Uterus (tissue), 4 donors: ENCODE data around the gene NAPSA. TPM values are rescaled to one million over a fixed set of nuclear protein-coding genes. Genes with fewer than 3 reads are reported as not detected.

Experiments
- DNase-seq, 2 donors: peaks; one replicate each; pipeline ENCODE4 v3.0.0-alpha.2; 2019 to 2020
- H3K27ac ChIP-seq, 2 donors: fragments of 200-600 bp; sonication (generic); 1 replicate in 1 of 2; 2 replicates in 1 of 2; pipeline ENCODE4 v1.5.1; 2016 to 2018
- H3K27me3 ChIP-seq, 2 donors: fragments of 200-600 bp; sonication (generic); one replicate each; pipeline ENCODE4 v1.5.1; 2018 to 2019; ENCODE audit warnings: control low read depth in 1 of 2
- H3K36me3 ChIP-seq, 2 donors: fragments of 200-600 bp; sonication (generic); one replicate each; pipeline ENCODE4 v1.5.1; 2019; ENCODE audit warnings: control low read depth in 1 of 2
- H3K4me1 ChIP-seq, 2 donors: fragments of 200-600 bp; sonication (generic); one replicate each; pipeline ENCODE4 v1.5.1; 2018 to 2019; ENCODE audit warnings: control low read depth in 1 of 2
- H3K4me3 ChIP-seq, 2 donors: fragments of 200-600 bp; sonication (generic); 1 replicate in 1 of 2; 2 replicates in 1 of 2; pipeline ENCODE4 v1.5.1; 2018 to 2019; ENCODE audit warnings: mild to moderate bottlenecking in 1 of 2
- H3K9me3 ChIP-seq, 2 donors: fragments of 200-600 bp; sonication (generic); one replicate each; pipeline ENCODE4 v1.5.1; 2019; ENCODE audit warnings: control low read depth in 1 of 2
- POLR2A ChIP-seq, 2 donors: fragments of 450-650 bp; IDR thresholded peaks; one replicate each; pipeline ENCODE4 v1.6.1; 2016; ENCODE audit warnings: antibody characterized with exemption in 2 of 2, mild to moderate bottlenecking in 1 of 2, moderate library complexity in 1 of 2
- intact Hi-C: fragments of 100-400 bp; cut with DNase I; formaldehyde crosslinking; loops from one replicate; pipeline ENCODE4 v1.15.1; 2023; ENCODE audit warnings: low total_unique reads
- total RNA-seq, 4 donors: library from RNA; depleted of rRNA in 3 of 4; stranded (reverse); fragments of >200 nt in 3 of 4; gene quantifications; one replicate each; pipeline versions ENCODE4 v1.1.0 to v1.2.4, GENCODE V29; 2014 to 2023
- TF ChIP-seq, protein P1 (sequence below), 4 experiments: fragments of 200-600 bp in 2 of 4; fragments of 450-650 bp in 2 of 4; sonication (generic) in 2 of 4; IDR thresholded peaks; one replicate each; pipeline ENCODE4 v1.5.1; 2016 to 2019; ENCODE audit warnings: antibody characterized with exemption in 4 of 4, mild to moderate bottlenecking in 2 of 4, moderate library complexity in 1 of 4
- donor health status: DM: yes; HTN: yes; CAD: no.

The NAPSA gene
- total RNA-seq, 4 donors from 2014 or later: 1.4 to 1.5 TPM; not detected in 2

GRCh38 chr19:50333737-50334617, 31.5 kb downstream of the NAPSA start:
- Histone ChIP-seq H3K9me3 (no peaks in the 10 kb centered on the region), H3K27me3 (peaks cover 33 to 34% of the 10 kb centered on the region in 2 donors), H3K4me3 (peak overlapping the region; percentile 17 to 32), H3K27ac (no peak overlapping the region), H3K4me1 (no peaks in the 10 kb centered on the region), H3K36me3 (no peaks in the 10 kb centered on the region)
- TF ChIP-seq, protein P1, sequence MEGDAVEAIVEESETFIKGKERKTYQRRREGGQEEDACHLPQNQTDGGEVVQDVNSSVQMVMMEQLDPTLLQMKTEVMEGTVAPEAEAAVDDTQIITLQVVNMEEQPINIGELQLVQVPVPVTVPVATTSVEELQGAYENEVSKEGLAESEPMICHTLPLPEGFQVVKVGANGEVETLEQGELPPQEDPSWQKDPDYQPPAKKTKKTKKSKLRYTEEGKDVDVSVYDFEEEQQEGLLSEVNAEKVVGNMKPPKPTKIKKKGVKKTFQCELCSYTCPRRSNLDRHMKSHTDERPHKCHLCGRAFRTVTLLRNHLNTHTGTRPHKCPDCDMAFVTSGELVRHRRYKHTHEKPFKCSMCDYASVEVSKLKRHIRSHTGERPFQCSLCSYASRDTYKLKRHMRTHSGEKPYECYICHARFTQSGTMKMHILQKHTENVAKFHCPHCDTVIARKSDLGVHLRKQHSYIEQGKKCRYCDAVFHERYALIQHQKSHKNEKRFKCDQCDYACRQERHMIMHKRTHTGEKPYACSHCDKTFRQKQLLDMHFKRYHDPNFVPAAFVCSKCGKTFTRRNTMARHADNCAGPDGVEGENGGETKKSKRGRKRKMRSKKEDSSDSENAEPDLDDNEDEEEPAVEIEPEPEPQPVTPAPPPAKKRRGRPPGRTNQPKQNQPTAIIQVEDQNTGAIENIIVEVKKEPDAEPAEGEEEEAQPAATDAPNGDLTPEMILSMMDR (IDR thresholded peaks at IDR 0.05): no peak
- peak in 1 of 2 donors; percentile 48 for TF ChIP-seq POLR2A (IDR thresholded peaks at IDR 0.05)
- intact Hi-C loops: no loop called here
- peak; percentile 27 to 43 for DNase-seq

DNA sequence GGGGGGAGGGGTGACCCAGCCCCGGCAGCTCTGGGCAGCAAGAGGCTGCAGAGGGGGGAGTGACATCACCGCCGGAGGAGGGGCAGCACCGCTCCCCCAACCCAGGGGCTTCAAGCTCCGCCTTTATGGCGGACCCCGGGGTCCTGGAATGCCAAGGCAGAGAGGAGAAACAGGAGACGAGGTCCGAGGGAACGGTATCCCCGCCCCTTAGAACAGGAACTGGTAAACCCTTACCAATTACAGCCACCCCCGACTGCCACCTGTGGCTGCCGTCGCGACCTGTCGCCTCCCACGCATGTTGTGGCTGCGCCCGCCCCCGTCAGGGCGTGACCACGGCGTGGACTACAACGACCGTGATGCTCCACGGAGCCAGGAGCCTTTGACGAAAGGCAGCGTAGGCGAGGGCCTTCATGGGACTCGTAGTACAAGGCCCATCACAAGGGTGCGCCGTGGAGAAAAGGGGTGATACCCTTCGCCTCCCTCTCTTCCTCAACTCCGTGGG, 32.2 kb downstream of the NAPSA start:
- DNase-seq: peak; percentile 36 to 55
- Histone ChIP-seq H3K36me3 (no peaks in the 10 kb centered on the region), H3K27ac (no peak overlapping the region), H3K27me3 (peaks cover 34% of the 10 kb centered on the region in 2 donors), H3K9me3 (no peaks in the 10 kb centered on the region), H3K4me1 (peaks cover 0 to 3% of the 10 kb centered on the region in 2 donors), H3K4me3 (peak overlapping the region; percentile 17 to 32)
- TF ChIP-seq POLR2A (IDR thresholded peaks at IDR 0.05): no peak
- TF ChIP-seq, protein P1 (IDR thresholded peaks at IDR 0.05): no peak
- intact Hi-C loops: no loop called here

DNA sequence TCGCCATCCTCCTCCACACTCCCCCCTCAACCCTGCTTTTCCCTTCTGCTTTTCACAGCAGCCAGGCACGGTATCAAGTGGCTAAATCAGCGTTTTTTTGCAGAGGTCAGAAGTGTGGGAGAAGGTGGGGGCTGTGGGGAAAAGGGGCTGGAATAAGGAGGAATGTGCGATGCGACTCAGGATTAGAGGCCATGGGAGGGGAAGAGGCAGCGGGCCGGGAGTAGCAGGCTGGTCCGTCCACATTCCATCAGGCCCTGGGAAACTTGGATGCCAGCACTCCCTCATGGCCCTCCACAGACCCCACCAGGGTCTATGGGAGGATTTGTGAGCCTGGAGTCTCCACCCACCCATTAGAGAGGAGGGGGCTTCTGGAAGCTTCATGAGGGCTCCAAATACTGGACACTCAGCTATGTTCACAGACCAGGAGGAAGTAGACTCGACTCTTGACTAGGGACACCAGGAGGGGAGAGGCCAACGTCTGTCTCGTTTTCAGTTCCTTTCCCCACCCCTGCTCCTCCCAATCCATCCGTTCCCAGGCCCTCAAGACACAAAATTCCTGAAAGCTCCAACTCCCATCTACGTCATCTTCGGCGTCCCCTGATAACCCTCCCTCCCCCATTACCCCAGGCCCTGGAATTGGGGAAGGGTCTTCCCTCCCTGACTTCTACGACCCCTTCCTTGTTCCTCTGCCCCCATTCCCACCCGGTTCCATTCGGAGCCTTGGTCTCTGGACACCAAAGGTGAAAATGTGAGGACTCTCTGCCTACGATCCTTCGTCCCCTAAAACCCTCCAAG, 33.0 kb downstream of the NAPSA start:
- H3K27ac ChIP-seq: no peak overlapping the region
- H3K4me3 ChIP-seq: no peak overlapping the region
- no peak for TF ChIP-seq POLR2A (IDR thresholded peaks at IDR 0.05)
- TF ChIP-seq, protein P1 (IDR thresholded peaks at IDR 0.05): no peak

DNA sequence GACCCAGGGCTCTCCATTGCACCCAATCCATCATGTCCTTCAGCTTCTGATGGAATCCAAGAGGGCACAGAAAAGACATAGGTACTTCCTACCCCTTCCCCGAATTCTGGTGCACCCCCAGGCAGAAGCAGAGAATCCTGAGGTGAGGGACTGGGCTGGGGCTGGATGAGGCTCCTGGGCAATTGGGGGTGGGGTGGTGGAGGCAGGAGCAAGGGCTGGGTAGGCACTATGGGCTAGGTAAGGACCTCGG, 33.5 kb downstream of the NAPSA start:
- Histone ChIP-seq H3K4me3 (no peak overlapping the region), H3K4me1 (peaks cover 0 to 3% of the 10 kb centered on the region in 2 donors), H3K36me3 (no peaks in the 10 kb centered on the region), H3K27ac (no peak overlapping the region), H3K9me3 (no peaks in the 10 kb centered on the region), H3K27me3 (peaks cover 34 to 45% of the 10 kb centered on the region in 2 donors)
- DNase-seq: no peak
- intact Hi-C loops: no loop called here
- TF ChIP-seq, protein P1 (IDR thresholded peaks at IDR 0.05): no peak

More for the DNA sequence above, 33.0 kb downstream of the NAPSA start:
- no peaks in the 10 kb centered on the region for H3K36me3 ChIP-seq
- H3K27me3 ChIP-seq: peaks cover 34 to 40% of the 10 kb centered on the region in 2 donors
- no peak for DNase-seq
- intact Hi-C loops: no loop called here
- peaks cover 0 to 3% of the 10 kb centered on the region in 2 donors for H3K4me1 ChIP-seq
- H3K9me3 ChIP-seq: no peaks in the 10 kb centered on the region
